ENCODE data around the gene ETV3. TPM values are rescaled to one million over a fixed set of nuclear protein-coding genes. Genes with fewer than 3 reads are reported as not detected.

ETV3 gene
- total RNA-seq, 1 experiment from 2014 or later = 25.8 TPM

- no peaks in the 10 kb centered on the region for H3K36me3 Mint-ChIP-seq (ENCODE audit: insufficient read depth, unreplicated experiment)
- intact Hi-C loops (cut with micrococcal nuclease; ENCODE audit: unreplicated experiment) = loop anchor here (1.0 to 5.0 kb wide), 2 partner anchors 66 to 109 kb away; partner anchors contain the start of gene ARHGEF11
- no peaks in the 10 kb centered on the region for H3K36me3 ChIP-seq (ENCODE audit: control insufficient read depth, insufficient read depth, low read length)
- TF ChIP-seq CTCF (IDR thresholded peaks at IDR 0.05; ENCODE audit: insufficient read depth in 1 of 2, low read depth in 1 of 2, low read length in 1 of 2, severe bottlenecking in 1 of 2, unreplicated experiment in 1 of 2) = peak; percentile 92 to 97
- H3K9me3 Mint-ChIP-seq (ENCODE audit: unreplicated experiment) = no peaks in the 10 kb centered on the region
- no peaks in the 10 kb centered on the region for H3K9me3 ChIP-seq
- BruUV-seq (replicated peaks) = no TSS peak
- H3K27me3 ChIP-seq (replicated peaks; ENCODE audit: control insufficient read depth, insufficient read depth, low read length) = no peaks in the 10 kb centered on the region
- peak; percentile 79 to 89 for DNase-seq
- H3K27me3 Mint-ChIP-seq (ENCODE audit: insufficient read depth, unreplicated experiment) = no peaks in the 10 kb centered on the region
- peak overlapping the region; percentile 24 for H3K4me3 ChIP-seq (ENCODE audit: low read depth, low read length)
- H3K4me3 Mint-ChIP-seq (ENCODE audit: unreplicated experiment) = peak overlapping the region; percentile 77
- H3K4me1 ChIP-seq = peaks cover 26% of the 10 kb centered on the region
- peaks cover 27% of the 10 kb centered on the region for H3K4me1 Mint-ChIP-seq (ENCODE audit: low read depth, unreplicated experiment)
- POLR2A ChIA-PET = interaction anchor here (0.6 to 1.4 kb wide), 2 partner anchors 21 to 66 kb away, joined by 3 to 4 read pairs; no protein-coding TSS in a partner anchor
- CTCF ChIA-PET = interaction anchor here (0.6 to 4.8 kb wide), 10 partner anchors 17 to 228 kb away, joined by 3 to 132 read pairs (median 5); partner anchors contain the start of gene ETV3
- peak overlapping the region; percentile 91 for H3K27ac Mint-ChIP-seq (ENCODE audit: unreplicated experiment)
These were observed 17.9 kb upstream of the ETV3 start for GRCh38 chr1:157156058-157156541.

GRCh38 chr1:157155658-157156057 lies 17.5 kb upstream of the ETV3 start:
- H3K4me1 ChIP-seq = peaks cover 26% of the 10 kb centered on the region
- POLR2A ChIA-PET = interaction anchor here (1.1 to 1.8 kb wide), 3 partner anchors 18 to 66 kb away, joined by 4 to 8 read pairs (median 7); no protein-coding TSS in a partner anchor
- peak overlapping the region; percentile 24 for H3K4me3 ChIP-seq (ENCODE audit: low read depth, low read length)
- BruUV-seq (replicated peaks) = no TSS peak
- H3K27ac Mint-ChIP-seq (ENCODE audit: unreplicated experiment) = peak overlapping the region; percentile 91
- peak in 1 of 2 experiments; percentile 65 for DNase-seq
- no peaks in the 10 kb centered on the region for H3K36me3 ChIP-seq (ENCODE audit: control insufficient read depth, insufficient read depth, low read length)
- intact Hi-C loops (cut with micrococcal nuclease; ENCODE audit: unreplicated experiment) = loop anchor here (1.0 to 5.0 kb wide), 4 partner anchors 16 to 108 kb away; partner anchors contain the start of gene ARHGEF11
- TF ChIP-seq CTCF (IDR thresholded peaks at IDR 0.05; ENCODE audit: insufficient read depth in 1 of 2, low read depth in 1 of 2, low read length in 1 of 2, severe bottlenecking in 1 of 2, unreplicated experiment in 1 of 2) = no peak
- H3K4me3 Mint-ChIP-seq (ENCODE audit: unreplicated experiment) = peak overlapping the region; percentile 77
- H3K27me3 ChIP-seq (replicated peaks; ENCODE audit: control insufficient read depth, insufficient read depth, low read length) = no peaks in the 10 kb centered on the region
- H3K9me3 ChIP-seq = no peaks in the 10 kb centered on the region
- peaks cover 27% of the 10 kb centered on the region for H3K4me1 Mint-ChIP-seq (ENCODE audit: low read depth, unreplicated experiment)
- no peaks in the 10 kb centered on the region for H3K36me3 Mint-ChIP-seq (ENCODE audit: insufficient read depth, unreplicated experiment)
- CTCF ChIA-PET = interaction anchor here (0.7 to 4.8 kb wide), 10 partner anchors 17 to 228 kb away, joined by 3 to 132 read pairs (median 6); partner anchors contain the start of gene ETV3
- no peaks in the 10 kb centered on the region for H3K27me3 Mint-ChIP-seq (ENCODE audit: insufficient read depth, unreplicated experiment)
- H3K9me3 Mint-ChIP-seq (ENCODE audit: unreplicated experiment) = no peaks in the 10 kb centered on the region

- POLR2A ChIA-PET = interaction anchor here (0.5 to 1.8 kb wide), 6 partner anchors 12 to 65 kb away, joined by 3 to 8 read pairs (median 4); no protein-coding TSS in a partner anchor
- CTCF ChIA-PET = interaction anchor here (0.6 to 4.8 kb wide), 9 partner anchors 17 to 241 kb away, joined by 3 to 132 read pairs (median 5); partner anchors contain the start of gene ETV3
- Mint-ChIP-seq H3K27me3 (ENCODE audit: insufficient read depth, unreplicated experiment) (no peaks in the 10 kb centered on the region), H3K36me3 (ENCODE audit: insufficient read depth, unreplicated experiment) (no peaks in the 10 kb centered on the region), H3K4me1 (ENCODE audit: low read depth, unreplicated experiment) (peaks cover 27% of the 10 kb centered on the region), H3K4me3 (ENCODE audit: unreplicated experiment) (peak overlapping the region; percentile 77), H3K27ac (ENCODE audit: unreplicated experiment) (peak overlapping the region; percentile 91), H3K9me3 (ENCODE audit: unreplicated experiment) (no peaks in the 10 kb centered on the region)
- no TSS peak for BruUV-seq (replicated peaks)
- no peak for TF ChIP-seq CTCF (IDR thresholded peaks at IDR 0.05; ENCODE audit: insufficient read depth in 1 of 2, low read depth in 1 of 2, low read length in 1 of 2, severe bottlenecking in 1 of 2, unreplicated experiment in 1 of 2)
- no peaks in the 10 kb centered on the region for H3K9me3 ChIP-seq
- DNase-seq = peak; percentile 74 to 83
- H3K4me3 ChIP-seq (ENCODE audit: low read depth, low read length) = no peak overlapping the region
- no peaks in the 10 kb centered on the region for H3K27me3 ChIP-seq (replicated peaks; ENCODE audit: control insufficient read depth, insufficient read depth, low read length)
- H3K36me3 ChIP-seq (ENCODE audit: control insufficient read depth, insufficient read depth, low read length) = no peaks in the 10 kb centered on the region
- intact Hi-C loops (cut with micrococcal nuclease; ENCODE audit: unreplicated experiment) = loop anchor here (1.0 to 5.0 kb wide), 3 partner anchors 16 to 108 kb away; partner anchors contain the start of gene ARHGEF11
- H3K4me1 ChIP-seq = peaks cover 26% of the 10 kb centered on the region
These were observed 16.8 kb upstream of the ETV3 start for GRCh38 chr1:157154940-157155514.

Data from Caco-2 (cell line).